ENCODE measurements around the gene NFATC3. TPM values are rescaled to one million over a fixed set of nuclear protein-coding genes. Genes with fewer than 3 reads are reported as not detected.

NFATC3 gene
- polyA plus RNA-seq, 1 experiment: 16.7 TPM

DNA sequence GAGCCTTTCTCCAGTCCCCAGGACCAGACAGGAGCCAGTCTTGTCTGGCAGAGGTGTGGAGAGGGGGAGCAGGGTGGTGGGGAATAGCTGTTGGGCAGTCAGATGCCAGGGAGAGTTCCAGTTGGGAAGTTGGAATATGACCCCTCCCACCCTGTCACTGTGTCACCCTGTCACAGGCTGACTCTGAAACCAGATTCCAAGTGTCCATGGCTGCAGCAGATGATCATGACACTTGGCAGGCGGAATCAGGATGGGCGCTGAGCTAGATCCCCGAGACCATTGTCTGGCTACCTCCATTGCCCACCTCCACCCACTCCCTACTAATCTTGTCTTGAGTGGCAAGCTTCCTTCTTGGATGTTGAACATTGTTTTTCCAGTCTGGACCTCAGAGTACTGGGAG lies 9.2 kb upstream of the NFATC3 start:
- Histone ChIP-seq H3K27ac (ENCODE audit: low read depth, low read length) (no peak overlapping the region), H3K27me3 (ENCODE audit: control insufficient read depth, insufficient read depth, low read length) (no peaks in the 10 kb centered on the region), H3K9me3 (ENCODE audit: control insufficient read depth, insufficient read depth, low read length) (no peaks in the 10 kb centered on the region), H3K4me3 (ENCODE audit: low read depth, low read length) (no peak overlapping the region)
- no peak for DNase-seq (ENCODE audit: low read depth, low spot score)
- ChIA-PET CTCF (no interaction called here), POLR2A (no interaction called here)
- TF ChIP-seq, protein P1, sequence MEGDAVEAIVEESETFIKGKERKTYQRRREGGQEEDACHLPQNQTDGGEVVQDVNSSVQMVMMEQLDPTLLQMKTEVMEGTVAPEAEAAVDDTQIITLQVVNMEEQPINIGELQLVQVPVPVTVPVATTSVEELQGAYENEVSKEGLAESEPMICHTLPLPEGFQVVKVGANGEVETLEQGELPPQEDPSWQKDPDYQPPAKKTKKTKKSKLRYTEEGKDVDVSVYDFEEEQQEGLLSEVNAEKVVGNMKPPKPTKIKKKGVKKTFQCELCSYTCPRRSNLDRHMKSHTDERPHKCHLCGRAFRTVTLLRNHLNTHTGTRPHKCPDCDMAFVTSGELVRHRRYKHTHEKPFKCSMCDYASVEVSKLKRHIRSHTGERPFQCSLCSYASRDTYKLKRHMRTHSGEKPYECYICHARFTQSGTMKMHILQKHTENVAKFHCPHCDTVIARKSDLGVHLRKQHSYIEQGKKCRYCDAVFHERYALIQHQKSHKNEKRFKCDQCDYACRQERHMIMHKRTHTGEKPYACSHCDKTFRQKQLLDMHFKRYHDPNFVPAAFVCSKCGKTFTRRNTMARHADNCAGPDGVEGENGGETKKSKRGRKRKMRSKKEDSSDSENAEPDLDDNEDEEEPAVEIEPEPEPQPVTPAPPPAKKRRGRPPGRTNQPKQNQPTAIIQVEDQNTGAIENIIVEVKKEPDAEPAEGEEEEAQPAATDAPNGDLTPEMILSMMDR (IDR thresholded peaks at IDR 0.05; ENCODE audit: low read depth, low read length): no peak

DNA sequence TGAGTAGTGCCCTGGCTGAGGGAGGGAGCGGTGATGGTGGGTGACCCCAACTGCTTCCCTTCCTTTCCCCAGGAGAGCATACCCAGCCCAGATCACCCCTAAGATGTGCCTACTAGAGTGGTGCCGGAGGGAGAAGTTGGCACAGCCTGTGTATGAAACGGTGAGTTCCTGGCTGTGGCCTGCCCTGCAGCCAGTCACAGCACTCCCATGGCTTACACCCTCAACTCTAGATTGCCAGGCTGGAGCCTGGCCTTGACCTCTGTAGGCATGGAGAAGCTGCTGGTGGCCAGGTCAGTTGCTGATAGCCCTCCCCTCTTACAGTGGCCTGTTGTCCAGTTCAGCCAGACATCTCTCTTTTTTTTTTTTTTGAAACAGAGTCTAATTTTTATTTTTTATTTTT lies 8.6 kb upstream of the NFATC3 start:
- Histone ChIP-seq H3K4me3 (ENCODE audit: low read depth, low read length) (no peak overlapping the region), H3K27me3 (ENCODE audit: control insufficient read depth, insufficient read depth, low read length) (no peaks in the 10 kb centered on the region), H3K9me3 (ENCODE audit: control insufficient read depth, insufficient read depth, low read length) (no peaks in the 10 kb centered on the region), H3K27ac (ENCODE audit: low read depth, low read length) (no peak overlapping the region)
- ChIA-PET CTCF (interaction anchor here (0.6 kb wide), 1 partner anchor 11 kb away, joined by 3 read pairs; no protein-coding TSS in a partner anchor), POLR2A (no interaction called here)
- TF ChIP-seq, protein P1 (IDR thresholded peaks at IDR 0.05; ENCODE audit: low read depth, low read length): no peak
- DNase-seq (ENCODE audit: low read depth, low spot score): no peak

DNA sequence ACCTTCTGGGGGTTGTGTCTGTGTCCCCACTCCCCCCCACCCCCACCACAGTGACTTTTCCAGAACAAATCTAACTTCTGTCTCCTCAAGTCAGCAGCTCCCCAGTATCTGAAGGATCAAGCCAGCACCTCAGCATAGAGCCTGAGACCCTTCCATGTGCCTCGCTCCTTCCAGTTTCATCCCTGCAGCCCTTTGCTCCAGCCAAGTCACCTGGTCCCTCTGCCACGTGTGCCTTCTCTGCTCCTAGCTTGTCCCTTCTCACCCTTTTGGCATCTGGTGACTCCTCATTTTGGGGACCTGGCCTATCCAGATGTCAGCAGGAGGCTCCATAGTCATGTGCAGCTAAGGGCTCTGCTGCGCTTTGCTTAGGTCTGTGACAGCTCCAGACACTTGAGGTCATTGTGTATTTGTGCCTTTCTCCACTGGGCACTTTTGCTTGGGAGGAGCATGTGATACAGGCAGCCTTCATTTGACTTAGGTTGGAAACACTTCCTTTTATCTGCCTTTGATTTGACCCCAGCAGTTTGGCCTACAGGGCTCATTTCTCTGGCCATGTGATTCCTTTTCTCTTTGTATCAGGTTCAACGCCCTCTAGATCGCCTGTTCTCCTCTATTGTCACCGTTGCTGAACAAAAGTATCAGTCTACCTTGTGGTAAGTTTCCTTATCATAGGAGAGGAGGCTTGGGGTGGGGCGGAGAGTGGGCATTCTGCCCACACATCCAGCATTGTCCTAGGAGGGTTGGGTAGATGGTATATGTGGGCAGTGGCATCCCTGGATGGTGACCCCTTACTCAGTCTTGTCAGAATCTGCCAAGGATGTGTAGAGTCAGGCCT lies 7.1 kb upstream of the NFATC3 start:
- Histone ChIP-seq H3K9me3 (ENCODE audit: control insufficient read depth, insufficient read depth, low read length) (no peaks in the 10 kb centered on the region), H3K27ac (ENCODE audit: low read depth, low read length) (no peak overlapping the region), H3K4me3 (ENCODE audit: low read depth, low read length) (no peak overlapping the region), H3K27me3 (ENCODE audit: control insufficient read depth, insufficient read depth, low read length) (no peaks in the 10 kb centered on the region)
- no peak for DNase-seq (ENCODE audit: low read depth, low spot score)
- TF ChIP-seq, protein P1 (IDR thresholded peaks at IDR 0.05; ENCODE audit: low read depth, low read length): no peak
- ChIA-PET CTCF (no interaction called here), POLR2A (no interaction called here)

DNA sequence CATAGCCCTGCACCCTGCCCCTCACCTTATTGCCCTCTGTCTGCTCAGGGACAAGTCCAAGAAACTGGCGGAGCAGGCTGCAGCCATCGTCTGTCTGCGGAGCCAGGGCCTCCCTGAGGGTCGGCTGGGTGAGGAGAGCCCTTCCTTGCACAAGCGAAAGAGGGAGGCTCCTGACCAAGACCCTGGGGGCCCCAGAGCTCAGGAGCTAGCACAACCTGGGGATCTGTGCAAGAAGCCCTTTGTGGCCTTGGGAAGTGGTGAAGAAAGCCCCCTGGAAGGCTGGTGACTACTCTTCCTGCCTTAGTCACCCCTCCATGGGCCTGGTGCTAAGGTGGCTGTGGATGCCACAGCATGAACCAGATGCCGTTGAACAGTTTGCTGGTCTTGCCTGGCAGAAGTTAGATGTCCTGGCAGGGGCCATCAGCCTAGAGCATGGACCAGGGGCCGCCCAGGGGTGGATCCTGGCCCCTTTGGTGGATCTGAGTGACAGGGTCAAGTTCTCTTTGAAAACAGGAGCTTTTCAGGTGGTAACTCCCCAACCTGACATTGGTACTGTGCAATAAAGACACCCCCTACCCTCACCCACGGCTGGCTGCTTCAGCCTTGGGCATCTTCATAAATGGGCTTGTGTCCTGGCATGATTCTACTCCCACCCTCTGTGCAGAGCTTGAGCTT lies 6.3 kb upstream of the NFATC3 start:
- H3K27ac ChIP-seq (ENCODE audit: low read depth, low read length): no peak overlapping the region
- H3K9me3 ChIP-seq (ENCODE audit: control insufficient read depth, insufficient read depth, low read length): no peaks in the 10 kb centered on the region
- no peak overlapping the region for H3K4me3 ChIP-seq (ENCODE audit: low read depth, low read length)
- ChIA-PET POLR2A (no interaction called here), CTCF (no interaction called here)
- TF ChIP-seq, protein P1 (IDR thresholded peaks at IDR 0.05; ENCODE audit: low read depth, low read length): no peak
- DNase-seq (ENCODE audit: low read depth, low spot score): no peak
- H3K27me3 ChIP-seq (ENCODE audit: control insufficient read depth, insufficient read depth, low read length): no peaks in the 10 kb centered on the region

DNA sequence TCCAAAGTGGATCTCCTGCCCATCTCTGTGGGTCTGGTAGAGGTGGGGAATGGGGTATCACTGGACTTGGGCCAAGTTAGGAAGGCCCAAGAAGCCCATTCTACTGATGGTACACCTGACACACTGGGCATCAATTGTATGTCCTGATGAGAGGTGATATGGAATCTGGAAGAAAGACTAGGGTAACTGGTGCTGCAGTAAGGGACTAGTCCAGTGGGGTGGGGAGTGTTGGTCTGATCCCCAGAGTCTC lies 5.9 kb upstream of the NFATC3 start:
- no peak overlapping the region for H3K4me3 ChIP-seq (ENCODE audit: low read depth, low read length)
- no peaks in the 10 kb centered on the region for H3K9me3 ChIP-seq (ENCODE audit: control insufficient read depth, insufficient read depth, low read length)
- H3K27me3 ChIP-seq (ENCODE audit: control insufficient read depth, insufficient read depth, low read length): no peaks in the 10 kb centered on the region
- CTCF ChIA-PET: no interaction called here
- no peak overlapping the region for H3K27ac ChIP-seq (ENCODE audit: low read depth, low read length)
- TF ChIP-seq, protein P1 (IDR thresholded peaks at IDR 0.05; ENCODE audit: low read depth, low read length): no peak
- POLR2A ChIA-PET: no interaction called here
- DNase-seq (ENCODE audit: low read depth, low spot score): no peak
